Upper lobe of right lung (tissue), 1 donor: Measurements from ENCODE around the gene DCP2. TPM values are rescaled to one million over a fixed set of nuclear protein-coding genes. Genes with fewer than 3 reads are reported as not detected.
A peak's percentile ranks its signal among the peaks of the same experiment; 100 is the strongest.
"Not testable (repeated sequence)": the region's sequence is repeated elsewhere in the genome, so short reads cannot be mapped to it uniquely, and the experiment has no call there.

ENCODE experiments used
- ATAC-seq: fragments of 200-7000 bp; cut with Tn5 transposase; one replicate; pipeline ENCODE4 v1.9.1; 2020; ENCODE audit warnings: mild to moderate bottlenecking, moderate library complexity
- DNase-seq: peaks from one replicate; pipeline ENCODE4 v3.0.0-alpha.2; 2020
- H3K27ac ChIP-seq: fragments of 200-600 bp; one replicate; pipeline ENCODE4 v1.8.0; 2022
- H3K27me3 ChIP-seq: fragments of 200-600 bp; one replicate; pipeline ENCODE4 v1.8.0; 2022; ENCODE audit warnings: mild to moderate bottlenecking
- H3K36me3 ChIP-seq: fragments of 200-600 bp; one replicate; pipeline ENCODE4 v1.8.0; 2022
- H3K4me1 ChIP-seq: fragments of 200-600 bp; one replicate; pipeline ENCODE4 v1.8.0; 2022
- H3K4me3 ChIP-seq: fragments of 200-600 bp; one replicate; pipeline ENCODE4 v1.8.0; 2022; ENCODE audit warnings: mild to moderate bottlenecking
- H3K9me3 ChIP-seq: fragments of 200-600 bp; one replicate; pipeline ENCODE4 v1.8.0; 2022
- CTCF ChIP-seq: fragments of 200-600 bp; IDR thresholded peaks from one replicate; pipeline ENCODE4 v1.8.0; 2022; ENCODE audit warnings: antibody characterized with exemption
- intact Hi-C: fragments of 100-400 bp; cut with DNase I; formaldehyde crosslinking; loops from one replicate; pipeline ENCODE4 v1.11.0; 2022
- total RNA-seq: library from RNA; stranded (reverse); fragmentation: NEBNext Ultra II Directional; extraction: Animal tissue kit (Norgen Biotek cat#: 25700); gene quantifications from one replicate; pipeline ENCODE4 v1.2.1, GENCODE V29; 2021
- donor health status: DM: no; HTN: yes; CAD: no; lungs with severe emphysema.

The DCP2 gene
- total RNA-seq, 1 donor from 2014 or later: 51.1 TPM

- Histone ChIP-seq H3K36me3 (no peaks in the 10 kb centered on the region), H3K4me1 (no peaks in the 10 kb centered on the region), H3K9me3 (no peaks in the 10 kb centered on the region), H3K27ac (no peak overlapping the region), H3K4me3 (no peak overlapping the region), H3K27me3 (no peaks in the 10 kb centered on the region)
- ATAC-seq (no peak), DNase-seq (no peak)
- intact Hi-C loops: no loop called here
- TF ChIP-seq CTCF: no peak
These were observed 25.4 kb upstream of the DCP2 start for GRCh38 chr5:112951124-112951702.

- ATAC-seq: no peak
- no peak for TF ChIP-seq CTCF
These were observed 20.0 kb upstream of the DCP2 start for GRCh38 chr5:112956606-112957005.

GRCh38 chr5:112957036-112957808, 19.4 kb upstream of the DCP2 start:
- H3K4me1 ChIP-seq: peaks cover 31% of the 10 kb centered on the region
- no peak overlapping the region for H3K4me3 ChIP-seq
- intact Hi-C loops: no loop called here
- no peaks in the 10 kb centered on the region for H3K27me3 ChIP-seq
- no peak overlapping the region for H3K27ac ChIP-seq
- DNase-seq (no peak), ATAC-seq (no peak)
- H3K36me3 ChIP-seq: no peaks in the 10 kb centered on the region
- TF ChIP-seq CTCF: no peak
- H3K9me3 ChIP-seq: no peaks in the 10 kb centered on the region

More at GRCh38 chr5:112956606-112957005, 20.0 kb upstream of the DCP2 start:
- Histone ChIP-seq H3K4me3 (no peak overlapping the region), H3K9me3 (no peaks in the 10 kb centered on the region), H3K27ac (no peak overlapping the region), H3K27me3 (no peaks in the 10 kb centered on the region), H3K36me3 (no peaks in the 10 kb centered on the region), H3K4me1 (peaks cover 31% of the 10 kb centered on the region)
- intact Hi-C loops: no loop called here
- DNase-seq: no peak

- Histone ChIP-seq H3K27me3 (no peaks in the 10 kb centered on the region), H3K4me1 (peaks cover 31% of the 10 kb centered on the region), H3K27ac (no peak overlapping the region), H3K4me3 (no peak overlapping the region), H3K36me3 (no peaks in the 10 kb centered on the region), H3K9me3 (no peaks in the 10 kb centered on the region)
- ATAC-seq (peak; percentile 84), DNase-seq (peak; percentile 75)
- intact Hi-C loops: no loop called here
- no peak for TF ChIP-seq CTCF
These were observed 18.2 kb upstream of the DCP2 start for GRCh38 chr5:112958093-112959088.

- not testable (repeated sequence) for DNase-seq
These were observed 16.7 kb upstream of the DCP2 start for GRCh38 chr5:112959872-112960271.

More at GRCh38 chr5:112959872-112960271, 16.7 kb upstream of the DCP2 start:
- H3K9me3 ChIP-seq, H3K27ac ChIP-seq, H3K27me3 ChIP-seq, intact Hi-C loops, H3K4me3 ChIP-seq, H3K36me3 ChIP-seq: not testable (repeated sequence)
- H3K4me1 ChIP-seq: peaks cover 31% of the 10 kb centered on the region
- peak; percentile 78 for ATAC-seq
